ENCODE data around the gene TIMM22.

The TIMM22 gene

GRCh38 chr17:980406-981291, 16.3 kb upstream of the TIMM22 start:
- peak overlapping the region; percentile 76; the same call in 1 of the 2 replicates for H3K4me2 ChIP-seq (ENCODE audit: low read depth, low read length)
- H3K9me3 ChIP-seq (replicated peaks; ENCODE audit: insufficient read depth, low read length), result no peaks in the 10 kb centered on the region
- H2AFZ ChIP-seq (ENCODE audit: low read length), result peak overlapping the region; percentile 69
- no peaks in the 10 kb centered on the region for H3K36me3 ChIP-seq (replicated peaks; ENCODE audit: insufficient read depth, low read length)
- no peaks in the 10 kb centered on the region for H3K9me2 ChIP-seq (replicated peaks; ENCODE audit: insufficient read depth, low read length)
- peak; percentile 94 for DNase-seq
- H3K79me2 ChIP-seq (ENCODE audit: low read length), result no peaks in the 10 kb centered on the region
- H3K9ac ChIP-seq (ENCODE audit: low read length), result no peak overlapping the region
- peaks cover 4% of the 10 kb centered on the region; the same call in 1 of the 2 replicates for H3K4me1 ChIP-seq (ENCODE audit: low read length)
- H3K4me3 ChIP-seq (ENCODE audit: low read length), result peak overlapping the region; percentile 57; the same call in 1 of the 2 replicates
- peaks cover 54% of the 10 kb centered on the region for H3K27me3 ChIP-seq (replicated peaks; ENCODE audit: insufficient read depth, low read length)
- no peaks in the 10 kb centered on the region for H4K20me1 ChIP-seq (ENCODE audit: insufficient read depth, low read length)
- TF ChIP-seq EZH2phosphoT487 (IDR thresholded peaks at IDR 0.05; ENCODE audit: low read length) (no peak), CTCF (IDR thresholded peaks at IDR 0.05; ENCODE audit: low read length) (peak; percentile 65), EZH2 (optimal IDR thresholded peaks at IDR 0.05; ENCODE audit: low read depth, low read length) (no peak)
- H3F3A ChIP-seq (ENCODE audit: insufficient read depth, low read length), result 0 out of 2 replicates have a peak, but pooled peaks cover 4% of the 10 kb centered on the region
- no peak overlapping the region for H3K27ac ChIP-seq (ENCODE audit: low read length)

GRCh38 chr17:981292-981658, 15.7 kb upstream of the TIMM22 start:
- Histone ChIP-seq H3F3A (ENCODE audit: insufficient read depth, low read length) (0 out of 2 replicates have a peak, but pooled peaks cover 4% of the 10 kb centered on the region), H3K27me3 (replicated peaks; ENCODE audit: insufficient read depth, low read length) (peaks cover 54% of the 10 kb centered on the region), H3K36me3 (replicated peaks; ENCODE audit: insufficient read depth, low read length) (no peaks in the 10 kb centered on the region), H3K4me1 (ENCODE audit: low read length) (peaks cover 4% of the 10 kb centered on the region; the same call in 1 of the 2 replicates), H4K20me1 (ENCODE audit: insufficient read depth, low read length) (no peaks in the 10 kb centered on the region), H3K9ac (ENCODE audit: low read length) (no peak overlapping the region), H2AFZ (ENCODE audit: low read length) (peak overlapping the region; percentile 54), H3K9me3 (replicated peaks; ENCODE audit: insufficient read depth, low read length) (no peaks in the 10 kb centered on the region), H3K4me2 (ENCODE audit: low read depth, low read length) (peak overlapping the region; percentile 76; the same call in 1 of the 2 replicates), H3K27ac (ENCODE audit: low read length) (no peak overlapping the region), H3K4me3 (ENCODE audit: low read length) (no peak overlapping the region), H3K9me2 (replicated peaks; ENCODE audit: insufficient read depth, low read length) (no peaks in the 10 kb centered on the region), H3K79me2 (ENCODE audit: low read length) (no peaks in the 10 kb centered on the region)
- TF ChIP-seq CTCF (IDR thresholded peaks at IDR 0.05; ENCODE audit: low read length) (no peak), EZH2phosphoT487 (IDR thresholded peaks at IDR 0.05; ENCODE audit: low read length) (no peak), EZH2 (optimal IDR thresholded peaks at IDR 0.05; ENCODE audit: low read depth, low read length) (no peak)
- DNase-seq, result no peak

- H3K4me3 ChIP-seq (ENCODE audit: low read length), result no peak overlapping the region
Observed at GRCh38 chr17:983921-984320, 13.0 kb upstream of the TIMM22 start.

More at GRCh38 chr17:983921-984320, 13.0 kb upstream of the TIMM22 start:
- no peaks in the 10 kb centered on the region for H3K36me3 ChIP-seq (replicated peaks; ENCODE audit: insufficient read depth, low read length)
- no peaks in the 10 kb centered on the region for H3K9me2 ChIP-seq (replicated peaks; ENCODE audit: insufficient read depth, low read length)
- H3K9me3 ChIP-seq (replicated peaks; ENCODE audit: insufficient read depth, low read length), result no peaks in the 10 kb centered on the region
- no peak overlapping the region for H3K4me2 ChIP-seq (ENCODE audit: low read depth, low read length)
- H3K27ac ChIP-seq (ENCODE audit: low read length), result no peak overlapping the region
- no peak overlapping the region for H3K9ac ChIP-seq (ENCODE audit: low read length)
- H3K4me1 ChIP-seq (ENCODE audit: low read length), result peaks cover 4% of the 10 kb centered on the region; the same call in 1 of the 2 replicates
- H3K79me2 ChIP-seq (ENCODE audit: low read length), result no peaks in the 10 kb centered on the region
- peaks cover 54% of the 10 kb centered on the region for H3K27me3 ChIP-seq (replicated peaks; ENCODE audit: insufficient read depth, low read length)
- no peak for TF ChIP-seq EZH2 (optimal IDR thresholded peaks at IDR 0.05; ENCODE audit: low read depth, low read length)
- no peak for TF ChIP-seq EZH2phosphoT487 (IDR thresholded peaks at IDR 0.05; ENCODE audit: low read length)
- no peaks in the 10 kb centered on the region for H4K20me1 ChIP-seq (ENCODE audit: insufficient read depth, low read length)
- H3F3A ChIP-seq (ENCODE audit: insufficient read depth, low read length), result 0 out of 2 replicates have a peak, but pooled peaks cover 4% of the 10 kb centered on the region
- no peak overlapping the region for H2AFZ ChIP-seq (ENCODE audit: low read length)
- DNase-seq, result no peak

All from MM.1S (cell line).